Breast epithelium (tissue), 3 donors: Measurements from ENCODE around the gene PHRF1.

Experiments
- CTCF ChIP-seq, 3 donors: fragments of 450-650 bp; IDR thresholded peaks; one replicate each; pipeline ENCODE4 v1.5.1; 2016 to 2017; ENCODE audit warnings: antibody characterized with exemption in 3 of 3, mild to moderate bottlenecking in 3 of 3, moderate library complexity in 3 of 3
- POLR2A ChIP-seq: fragments of 450-650 bp; IDR thresholded peaks from one replicate; pipeline ENCODE4 v1.6.1; 2016; ENCODE audit warnings: antibody characterized with exemption, mild to moderate bottlenecking, moderate library complexity

GRCh38 chr11:538431-539051 is 37.7 kb upstream of the PHRF1 start:
- TF ChIP-seq CTCF (IDR thresholded peaks at IDR 0.05), result no peak
- TF ChIP-seq POLR2A, result no peak
